Medulla oblongata (tissue), 1 donor: ENCODE measurements around the gene CEP192.
A peak's percentile ranks its signal among the peaks of the same experiment; 100 is the strongest.
"Not testable (repeated sequence)": the region's sequence is repeated elsewhere in the genome, so short reads cannot be mapped to it uniquely, and the experiment has no call there.

Experiments
- DNase-seq: peaks from one replicate; pipeline ENCODE4 v3.0.0-alpha.2; 2015; ENCODE audit errors: extremely low spot score

CEP192 gene, protein sequence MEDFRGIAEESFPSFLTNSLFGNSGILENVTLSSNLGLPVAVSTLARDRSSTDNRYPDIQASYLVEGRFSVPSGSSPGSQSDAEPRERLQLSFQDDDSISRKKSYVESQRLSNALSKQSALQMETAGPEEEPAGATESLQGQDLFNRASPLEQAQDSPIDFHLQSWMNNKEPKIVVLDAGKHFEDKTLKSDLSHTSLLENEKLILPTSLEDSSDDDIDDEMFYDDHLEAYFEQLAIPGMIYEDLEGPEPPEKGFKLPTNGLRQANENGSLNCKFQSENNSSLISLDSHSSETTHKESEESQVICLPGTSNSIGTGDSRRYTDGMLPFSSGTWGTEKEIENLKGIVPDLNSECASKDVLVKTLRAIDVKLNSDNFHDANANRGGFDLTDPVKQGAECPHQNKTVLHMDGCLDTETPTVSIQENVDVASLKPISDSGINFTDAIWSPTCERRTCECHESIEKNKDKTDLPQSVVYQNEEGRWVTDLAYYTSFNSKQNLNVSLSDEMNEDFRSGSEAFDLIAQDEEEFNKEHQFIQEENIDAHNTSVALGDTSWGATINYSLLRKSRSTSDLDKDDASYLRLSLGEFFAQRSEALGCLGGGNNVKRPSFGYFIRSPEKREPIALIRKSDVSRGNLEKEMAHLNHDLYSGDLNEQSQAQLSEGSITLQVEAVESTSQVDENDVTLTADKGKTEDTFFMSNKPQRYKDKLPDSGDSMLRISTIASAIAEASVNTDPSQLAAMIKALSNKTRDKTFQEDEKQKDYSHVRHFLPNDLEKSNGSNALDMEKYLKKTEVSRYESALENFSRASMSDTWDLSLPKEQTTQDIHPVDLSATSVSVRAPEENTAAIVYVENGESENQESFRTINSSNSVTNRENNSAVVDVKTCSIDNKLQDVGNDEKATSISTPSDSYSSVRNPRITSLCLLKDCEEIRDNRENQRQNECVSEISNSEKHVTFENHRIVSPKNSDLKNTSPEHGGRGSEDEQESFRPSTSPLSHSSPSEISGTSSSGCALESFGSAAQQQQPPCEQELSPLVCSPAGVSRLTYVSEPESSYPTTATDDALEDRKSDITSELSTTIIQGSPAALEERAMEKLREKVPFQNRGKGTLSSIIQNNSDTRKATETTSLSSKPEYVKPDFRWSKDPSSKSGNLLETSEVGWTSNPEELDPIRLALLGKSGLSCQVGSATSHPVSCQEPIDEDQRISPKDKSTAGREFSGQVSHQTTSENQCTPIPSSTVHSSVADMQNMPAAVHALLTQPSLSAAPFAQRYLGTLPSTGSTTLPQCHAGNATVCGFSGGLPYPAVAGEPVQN (N-terminal part only)

DNA sequence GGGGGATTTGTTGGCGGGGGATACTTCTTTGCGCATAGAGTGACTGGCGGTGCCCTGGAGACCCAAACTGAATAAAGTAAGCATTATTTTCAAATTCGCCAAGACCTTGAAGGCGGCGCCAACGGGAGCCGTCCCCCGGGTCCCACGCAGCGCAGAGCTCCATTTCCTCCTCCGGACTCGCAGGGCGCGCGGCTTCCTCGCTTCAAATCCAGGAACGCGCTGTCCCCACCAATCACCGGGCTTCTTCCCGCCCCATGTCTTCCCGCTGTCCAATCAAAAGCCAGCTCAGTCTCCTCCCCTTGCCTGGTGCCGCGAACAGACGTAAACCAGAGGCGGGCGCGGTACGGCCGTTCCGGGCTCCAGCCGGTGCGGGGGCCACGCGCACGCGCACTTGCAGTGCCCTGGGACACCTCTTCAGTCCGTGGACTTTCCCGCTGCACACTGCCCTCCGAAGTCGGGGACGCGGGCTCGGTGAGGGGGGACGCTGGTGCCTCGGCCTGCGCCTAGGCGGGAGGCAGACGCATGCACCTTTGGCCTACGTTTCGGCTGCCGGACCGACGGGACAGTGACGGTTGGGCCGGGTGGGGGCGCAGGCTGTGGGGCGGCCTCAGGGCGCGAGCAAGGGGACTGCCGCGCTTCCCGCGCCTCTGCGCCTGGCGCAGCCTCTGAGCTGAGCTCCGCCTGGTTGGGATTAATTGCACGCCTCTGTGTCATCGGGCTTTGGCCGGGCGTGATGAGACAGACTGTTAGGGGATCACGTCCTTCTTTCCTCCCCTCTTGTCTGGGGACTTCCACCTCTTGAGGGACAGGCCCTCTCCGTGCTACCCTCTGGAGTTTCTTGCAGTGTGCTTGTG lies at the start of gene CEP192:
CEP192 (plus strand) TSS at position 396 of the 854 bp plus-strand sequence. CDS start 8,063 bp downstream, outside the sequence.
- peak; percentile 99 for DNase-seq

DNA sequence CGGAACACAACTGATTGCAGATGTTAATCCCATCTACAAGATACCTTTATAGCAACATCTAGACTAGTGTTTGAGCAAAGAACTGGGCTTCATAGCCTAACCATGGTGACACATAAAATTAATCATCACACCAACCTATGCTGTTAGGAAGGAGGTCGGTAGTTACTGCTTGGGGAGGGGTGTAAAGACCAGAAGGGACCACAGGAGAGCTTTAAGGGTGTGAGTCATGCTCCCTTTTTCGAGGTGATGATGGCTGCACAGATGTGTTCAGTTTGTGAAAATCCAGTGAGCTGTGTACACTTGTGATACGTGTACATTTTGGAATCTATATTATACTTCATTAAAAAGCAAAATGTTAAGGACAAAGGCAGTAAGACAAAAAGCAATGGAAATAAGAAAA lies 47.9 kb upstream of the CEP192 start:
- DNase-seq, result no peak

DNA sequence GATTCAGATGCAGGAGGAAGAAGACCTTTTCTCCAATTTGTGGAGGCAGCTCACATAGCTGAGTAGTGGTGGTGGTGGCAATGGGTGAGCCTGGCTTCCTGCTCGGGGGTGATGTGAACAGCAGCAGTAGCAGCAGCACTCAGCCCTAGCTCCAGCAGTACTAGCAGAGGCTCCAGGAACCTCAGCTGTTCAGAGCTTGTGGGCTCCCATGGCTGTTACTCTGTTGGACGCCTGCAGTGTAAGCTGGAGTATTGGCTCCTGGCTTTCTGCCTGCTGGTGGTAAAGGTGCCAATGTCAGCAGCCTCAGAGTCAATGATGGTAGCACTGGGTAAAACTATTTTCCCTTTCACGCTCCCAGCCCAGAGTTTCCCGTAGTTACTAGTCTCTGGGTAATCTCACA lies 46.5 kb upstream of the CEP192 start:
- peak; percentile 62 for DNase-seq

DNA sequence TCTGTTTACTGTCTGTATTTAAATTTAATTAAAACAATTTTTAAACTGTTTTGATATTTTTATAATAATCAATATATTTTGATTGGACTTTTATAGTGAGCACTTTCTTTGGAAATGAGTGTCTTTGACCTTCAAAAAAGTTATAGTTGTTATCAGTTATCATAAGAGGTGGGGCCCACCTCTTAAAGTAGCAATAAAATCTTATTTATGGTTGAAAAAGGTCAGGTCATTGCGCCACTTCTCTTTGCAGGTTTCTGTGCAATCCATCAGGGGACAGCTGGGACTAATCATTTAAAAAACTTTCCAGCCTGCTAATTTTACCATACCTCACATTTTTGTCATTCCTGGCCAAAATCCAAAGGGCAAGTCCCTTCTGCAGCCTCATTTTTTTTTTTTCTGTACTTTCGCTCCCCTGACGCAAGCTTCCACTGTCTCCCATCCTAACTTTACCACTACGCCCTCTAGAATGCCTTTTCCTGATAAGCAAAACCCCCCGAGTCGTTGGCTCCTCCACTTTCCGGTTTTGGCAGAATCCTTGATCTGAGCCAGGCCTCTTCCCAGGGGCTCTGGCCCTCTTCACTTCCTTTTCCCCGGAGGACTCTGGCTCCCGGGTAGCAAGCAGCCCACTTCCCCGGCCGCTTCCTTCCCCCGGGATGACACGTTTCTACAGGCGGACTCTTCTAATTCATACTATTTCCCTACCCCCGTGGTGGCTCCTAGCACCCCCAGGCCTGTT lies 44.4 kb upstream of the CEP192 start:
- peak; percentile 42 for DNase-seq

DNA sequence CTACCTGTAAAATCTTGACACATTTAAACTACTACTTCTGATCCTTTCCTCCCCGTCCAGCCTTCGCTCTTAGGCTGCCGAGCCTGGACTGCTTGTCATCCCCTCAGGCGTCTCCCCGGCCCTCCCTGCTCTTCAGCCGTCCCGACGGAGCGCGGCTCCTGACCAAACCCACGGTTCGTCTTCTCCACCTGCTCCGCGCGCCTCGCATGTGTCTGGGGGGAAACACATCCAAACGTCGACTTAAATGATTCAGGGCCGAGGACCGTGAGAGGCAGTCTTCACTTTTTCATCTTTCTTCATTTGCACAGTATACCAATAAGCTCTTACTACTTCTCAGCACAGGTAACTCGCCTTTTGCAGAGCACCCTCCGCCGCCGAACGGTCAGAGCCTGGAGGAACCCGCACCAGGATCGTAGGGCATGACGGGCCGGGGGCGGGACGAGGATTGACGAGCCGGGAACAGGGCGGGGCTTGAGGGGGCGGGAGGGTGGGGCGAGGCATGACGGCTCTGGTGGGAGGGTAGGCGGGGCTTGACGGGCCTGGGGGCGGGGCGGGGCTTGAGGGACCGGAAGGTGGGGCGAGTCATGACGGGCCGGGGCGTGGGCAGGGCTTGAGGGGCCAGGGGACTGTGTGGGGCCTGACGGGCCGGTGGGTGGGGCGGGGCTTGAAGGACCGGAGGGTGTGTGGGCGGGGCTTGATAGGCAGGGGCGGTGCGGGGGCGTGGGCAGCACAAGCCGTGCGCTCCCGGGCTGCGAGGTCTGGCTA lies 43.7 kb upstream of the CEP192 start, which contains the start of gene SEH1L:
SEH1L (plus strand) TSS at position 727 of the 765 bp plus-strand sequence. CDS start 111 bp downstream, outside the sequence.
- peak; percentile 99 for DNase-seq

DNA sequence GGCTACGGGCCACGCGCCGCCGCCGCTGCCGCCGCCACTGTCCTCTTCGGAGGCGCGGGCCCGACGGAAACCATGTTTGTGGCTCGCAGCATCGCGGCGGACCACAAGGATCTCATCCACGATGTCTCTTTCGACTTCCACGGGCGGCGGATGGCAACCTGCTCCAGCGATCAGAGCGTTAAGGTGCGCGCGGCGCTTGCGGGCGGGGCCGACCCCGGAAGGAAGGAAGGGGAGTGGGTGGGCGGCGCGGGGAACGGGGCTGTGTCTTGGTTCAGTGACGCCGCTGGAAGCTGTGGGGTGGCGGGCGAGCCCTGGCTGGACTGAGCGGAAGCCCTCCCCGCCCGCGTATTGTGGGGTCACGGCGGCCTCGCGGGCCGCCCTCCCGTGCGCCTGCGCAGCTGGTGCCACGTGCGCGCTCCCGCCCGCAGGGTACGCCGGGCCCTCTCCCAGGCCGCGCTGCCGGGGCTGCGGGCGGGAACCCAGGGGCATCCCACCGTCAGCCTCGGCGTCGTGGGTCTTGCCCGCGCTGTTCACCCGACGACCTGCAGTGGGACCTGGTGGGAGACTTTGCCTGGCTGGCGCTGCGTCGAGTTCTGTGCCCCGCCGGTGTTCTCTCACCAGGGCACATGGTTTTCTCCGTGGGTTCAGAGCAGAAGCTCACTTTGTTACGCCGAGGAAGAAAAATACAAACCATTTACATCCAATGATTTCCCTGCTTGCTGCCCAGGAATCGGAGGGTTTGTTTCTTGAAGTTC lies 42.9 kb upstream of the CEP192 start:
- peak; percentile 88 for DNase-seq

DNA sequence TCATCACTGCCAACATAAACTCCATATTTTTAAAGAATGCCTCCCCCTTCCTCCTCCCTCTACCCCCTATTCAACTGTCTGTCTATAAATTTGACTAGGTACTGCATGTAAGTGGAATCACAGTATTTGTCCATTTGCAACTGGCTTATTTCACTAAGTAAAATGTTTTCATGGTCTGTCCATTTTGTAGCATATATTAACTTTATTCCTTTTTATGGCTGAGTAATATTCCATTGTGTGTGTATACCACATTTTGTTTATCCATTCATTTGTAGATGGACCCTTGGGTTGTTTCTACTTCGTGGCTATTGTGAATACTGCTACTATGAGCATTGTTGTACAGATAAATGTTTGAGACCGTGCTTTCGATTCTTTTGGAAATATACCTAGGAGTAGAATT lies 32.7 kb upstream of the CEP192 start:
- no peak for DNase-seq

DNA sequence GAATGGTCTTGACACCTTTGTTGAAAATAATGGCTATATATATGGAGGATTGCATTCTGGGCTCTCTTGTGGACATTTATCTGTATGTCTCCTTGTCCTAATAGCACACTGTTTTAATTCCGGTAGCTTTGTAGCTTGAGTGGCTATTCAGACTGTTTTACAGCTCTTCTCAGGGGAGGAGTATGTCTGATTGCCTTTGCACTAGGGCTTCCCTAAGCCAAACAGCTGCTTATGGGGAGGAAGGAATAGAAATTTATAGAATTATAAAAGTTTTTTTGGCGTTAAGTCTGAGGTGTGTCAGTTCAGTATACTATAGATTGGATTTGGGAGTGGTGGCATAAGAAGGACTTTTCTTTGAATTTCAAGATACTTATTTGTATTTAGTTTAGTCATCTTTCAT lies 30.8 kb upstream of the CEP192 start:
- no peak for DNase-seq

DNA sequence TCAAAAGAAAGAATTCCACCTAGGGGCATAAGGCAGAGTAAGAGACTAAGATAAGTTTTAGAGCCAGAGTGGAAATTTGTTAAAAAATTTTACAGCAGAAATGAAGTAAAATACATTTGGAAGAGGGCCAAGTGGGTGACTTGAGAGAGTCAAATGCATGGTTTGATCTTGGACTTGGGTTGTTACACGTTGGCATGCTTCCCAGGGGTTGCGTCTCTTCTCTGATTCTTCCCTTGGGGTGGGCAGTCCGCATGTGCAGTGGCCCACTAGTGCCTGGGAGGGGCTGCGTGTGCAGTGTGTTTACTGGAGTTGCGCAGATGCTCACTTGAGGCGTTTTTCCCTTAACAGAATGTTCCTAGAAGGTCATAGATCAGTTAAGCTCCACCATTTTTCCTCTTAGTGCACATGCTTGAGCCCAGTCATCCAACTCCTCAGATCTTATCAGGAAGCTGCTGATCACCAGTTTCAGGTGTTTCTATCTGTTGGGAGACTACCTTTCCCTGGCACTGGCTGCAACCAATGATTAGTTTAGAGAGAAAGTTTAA lies 30.2 kb upstream of the CEP192 start:
- no peak for DNase-seq

DNA sequence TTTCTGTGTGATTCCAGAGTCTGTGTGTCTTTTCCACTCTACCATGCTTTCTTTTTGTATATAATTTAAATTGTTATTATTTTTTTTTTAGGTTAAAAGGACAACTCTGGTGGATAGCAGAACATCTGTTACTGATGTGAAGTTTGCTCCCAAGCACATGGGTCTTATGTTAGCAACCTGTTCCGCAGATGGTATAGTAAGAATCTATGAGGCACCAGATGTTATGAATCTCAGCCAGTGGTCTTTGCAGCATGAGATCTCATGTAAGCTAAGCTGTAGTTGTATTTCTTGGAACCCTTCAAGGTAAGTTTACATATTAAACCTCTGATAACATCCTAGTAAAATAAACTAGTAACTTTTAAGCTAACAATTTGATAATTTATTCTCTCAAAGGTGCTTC lies 28.1 kb upstream of the CEP192 start:
- no peak for DNase-seq

DNA sequence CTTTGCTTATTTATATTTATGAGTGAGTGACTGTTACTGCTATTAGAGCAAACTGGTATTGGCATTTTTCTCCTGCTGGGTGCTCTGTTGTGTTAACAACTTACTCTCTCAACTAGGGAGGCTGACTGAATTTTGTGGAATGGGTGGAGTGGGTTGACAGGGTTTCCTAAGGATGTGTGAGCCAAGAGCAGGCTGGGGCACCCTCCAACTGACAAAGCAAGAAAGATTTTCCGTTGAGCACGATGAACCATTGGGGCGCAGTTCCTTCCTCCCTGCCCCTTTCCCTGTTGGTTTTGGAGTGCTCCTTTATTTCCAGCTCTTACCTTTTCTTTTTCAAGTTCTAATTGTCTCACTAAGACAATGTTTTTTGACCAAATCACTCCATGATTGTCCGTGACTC lies 23.0 kb upstream of the CEP192 start:
- DNase-seq, result no peak

DNA sequence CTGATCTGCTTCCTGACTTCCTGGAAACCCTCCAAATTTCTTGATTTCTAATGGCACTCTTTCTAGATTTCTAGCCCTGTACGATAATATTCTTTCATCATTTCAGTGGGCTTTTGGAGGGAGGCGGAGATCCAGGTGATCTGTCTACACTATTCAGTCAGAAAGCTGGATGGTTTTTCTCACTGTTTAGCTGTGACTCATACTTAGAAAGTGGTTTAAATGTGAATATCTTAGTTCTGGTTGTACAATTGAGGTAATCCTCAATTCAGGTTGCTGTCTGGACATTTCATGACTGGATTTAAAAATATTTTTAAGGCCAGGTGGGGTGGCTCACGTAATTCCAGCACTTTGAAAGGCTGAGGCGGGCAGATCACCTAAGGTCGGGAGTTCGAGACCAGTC lies 22.5 kb upstream of the CEP192 start:
- no peak for DNase-seq

DNA sequence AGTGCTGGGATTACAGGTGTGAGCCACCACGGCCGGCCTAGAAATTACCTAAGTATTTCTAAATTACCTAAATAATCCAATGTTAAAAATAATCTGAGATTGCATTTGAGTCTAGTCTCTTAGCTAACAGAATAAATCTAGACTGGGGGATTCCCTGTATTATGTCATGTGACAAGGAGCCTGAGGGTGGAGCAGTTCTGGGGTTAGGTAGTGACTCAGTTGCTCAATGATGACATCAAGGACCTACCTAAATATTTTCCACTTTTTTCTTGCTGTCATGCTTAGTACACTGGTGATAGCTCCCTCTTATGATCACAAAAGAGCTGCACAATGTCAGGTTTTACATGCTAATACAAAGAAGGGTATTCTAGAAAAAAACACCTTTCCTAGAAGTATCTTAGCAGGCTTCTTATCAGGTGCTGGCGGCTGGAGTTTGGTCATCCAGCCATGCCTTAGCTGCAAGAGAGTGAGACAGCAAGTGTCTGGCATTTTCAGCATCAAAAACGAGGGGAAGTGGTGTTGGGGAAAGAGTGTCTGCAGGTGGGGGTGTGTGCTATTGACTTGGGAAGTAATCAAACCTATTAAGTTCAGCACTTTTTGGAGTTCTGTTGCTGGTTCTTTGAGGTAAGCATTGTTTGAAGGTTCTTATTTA lies 17.5 kb upstream of the CEP192 start:
- DNase-seq, result no peak

DNA sequence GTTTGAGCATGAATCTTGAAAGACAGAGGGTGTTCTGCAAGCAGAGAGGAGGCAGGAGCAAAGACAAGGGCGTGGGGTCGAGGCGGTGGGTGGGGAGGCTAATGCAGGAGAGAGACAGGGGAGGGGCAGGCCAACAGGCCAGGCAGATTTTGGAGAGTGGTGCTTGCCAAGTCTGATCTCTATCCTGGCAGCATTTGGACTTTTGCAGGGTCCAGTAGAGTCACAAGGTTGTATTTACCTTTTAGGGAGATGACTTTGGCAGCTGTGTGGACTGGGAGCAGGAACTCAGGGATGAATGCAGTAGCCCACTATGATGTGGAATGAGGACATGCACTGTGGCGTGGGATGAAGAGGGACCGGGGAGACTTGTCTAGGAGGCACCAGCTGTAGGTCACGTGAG lies 15.7 kb upstream of the CEP192 start:
- no peak for DNase-seq

DNA sequence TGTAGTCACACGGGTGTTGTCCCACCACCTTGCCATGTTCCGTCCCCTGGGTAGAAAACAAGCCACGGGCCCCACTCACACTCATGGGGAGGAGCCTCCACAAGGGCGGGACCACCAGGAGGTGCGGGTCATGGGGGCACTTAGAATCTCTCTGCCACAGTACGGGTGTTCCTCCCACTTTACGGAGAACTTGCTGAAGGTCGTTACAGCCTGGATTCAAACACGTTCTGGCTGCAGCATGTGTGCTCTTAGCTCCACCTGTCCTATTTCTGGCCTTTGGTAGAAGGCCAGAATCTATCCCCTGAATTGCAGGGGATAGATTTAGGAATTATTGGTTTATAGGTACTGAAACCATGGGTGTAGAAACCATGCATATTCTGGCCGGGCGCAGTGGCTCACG lies 14.9 kb upstream of the CEP192 start:
- DNase-seq, result no peak

DNA sequence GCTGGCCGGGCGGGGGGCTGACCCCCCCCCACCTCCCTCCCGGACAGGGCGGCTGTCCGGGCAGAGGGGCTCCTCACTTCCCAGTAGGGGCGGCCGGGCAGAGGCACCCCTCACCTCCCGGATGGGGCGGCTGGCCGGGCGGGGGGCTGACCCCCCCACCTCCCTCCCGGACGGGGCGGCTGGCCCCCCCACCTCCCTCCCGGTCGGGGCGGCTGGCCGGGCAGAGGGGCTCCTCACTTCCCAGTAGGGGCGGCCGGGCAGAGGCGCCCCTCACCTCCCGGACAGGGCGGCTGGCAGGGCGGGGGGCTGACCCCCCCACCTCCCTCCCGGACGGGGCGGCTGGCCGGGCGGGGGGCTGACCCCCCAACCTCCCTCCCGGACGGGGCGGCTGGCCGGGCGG lies 11.1 kb upstream of the CEP192 start:
- DNase-seq, result not testable (repeated sequence)

DNA sequence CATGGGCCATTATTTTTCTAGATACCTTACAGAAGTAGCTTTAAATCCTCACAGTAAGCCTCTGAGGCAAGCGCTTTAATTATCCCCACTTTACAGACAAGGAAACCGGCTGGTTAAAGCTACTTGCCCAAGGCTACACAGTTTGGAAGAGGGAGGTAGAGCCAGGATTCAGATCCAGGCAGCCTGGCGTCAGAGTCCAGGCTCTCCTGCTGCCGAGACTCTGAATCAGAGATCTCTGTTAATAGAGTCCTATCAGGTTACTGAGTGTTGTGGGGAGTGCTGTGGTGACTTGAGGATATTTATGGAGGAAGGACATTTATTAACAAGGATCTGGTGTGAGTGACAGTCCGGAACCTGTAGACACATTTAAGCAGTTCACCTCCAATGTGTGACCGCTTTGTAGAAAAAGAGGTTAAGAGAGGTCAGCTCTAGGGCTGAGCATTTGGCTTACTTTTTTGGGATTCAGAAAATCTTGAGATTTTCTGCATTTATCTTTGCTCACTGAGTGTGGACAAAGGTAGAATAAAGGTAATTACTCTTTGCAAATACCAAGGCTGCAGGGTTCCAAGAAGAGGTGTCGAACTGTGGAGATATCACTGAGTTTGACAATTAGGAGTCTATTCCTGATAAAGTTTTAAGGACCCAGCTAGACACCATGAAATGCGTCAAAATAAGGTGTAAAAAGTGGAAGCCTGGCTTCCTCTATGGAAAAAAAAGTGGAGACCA lies 1.6 kb upstream of the CEP192 start:
- DNase-seq, result no peak
